SIG-M5 treated with dmso at 0.1 percent for 504 hours (cell line): ENCODE data around the gene PLPP2.

Experiments
- DNase-seq: peaks from one replicate; lab custom pipeline; 2025; ENCODE audit not compliant: unreplicated experiment; lab: John Stamatoyannopoulos, UW

PLPP2 gene

DNA sequence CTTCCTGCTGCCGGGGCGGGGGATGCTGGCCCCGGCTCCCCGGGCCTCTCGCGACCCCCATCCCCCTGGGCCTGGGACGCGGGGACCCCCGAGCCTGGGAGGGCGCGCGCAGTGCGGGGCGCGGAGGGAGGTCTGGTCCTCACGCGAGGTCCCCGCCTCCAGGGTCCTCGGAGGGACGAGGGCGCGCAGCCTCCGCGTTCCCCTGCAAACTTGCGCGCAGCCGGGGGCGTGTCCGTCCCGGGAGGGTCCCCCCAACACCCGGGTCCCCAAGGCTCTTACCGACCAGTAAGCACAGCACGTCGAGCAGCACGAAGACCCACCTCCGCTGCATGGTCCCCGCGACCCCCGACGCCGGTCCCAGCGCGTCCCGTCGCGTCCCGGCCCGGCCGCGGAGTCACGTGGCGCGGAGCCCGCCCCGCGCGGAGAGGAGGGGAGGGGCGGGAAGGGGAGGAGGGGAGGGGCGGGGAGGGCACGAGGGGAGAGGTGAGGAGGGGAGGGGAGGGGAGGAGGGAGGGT is at the start of gene PLPP2:
TSS of gene PLPP2 (minus strand) at position 398 of the 516 bp plus-strand sequence. CDS start at position 331, 67 bp downstream.
- no peak for DNase-seq

DNA sequence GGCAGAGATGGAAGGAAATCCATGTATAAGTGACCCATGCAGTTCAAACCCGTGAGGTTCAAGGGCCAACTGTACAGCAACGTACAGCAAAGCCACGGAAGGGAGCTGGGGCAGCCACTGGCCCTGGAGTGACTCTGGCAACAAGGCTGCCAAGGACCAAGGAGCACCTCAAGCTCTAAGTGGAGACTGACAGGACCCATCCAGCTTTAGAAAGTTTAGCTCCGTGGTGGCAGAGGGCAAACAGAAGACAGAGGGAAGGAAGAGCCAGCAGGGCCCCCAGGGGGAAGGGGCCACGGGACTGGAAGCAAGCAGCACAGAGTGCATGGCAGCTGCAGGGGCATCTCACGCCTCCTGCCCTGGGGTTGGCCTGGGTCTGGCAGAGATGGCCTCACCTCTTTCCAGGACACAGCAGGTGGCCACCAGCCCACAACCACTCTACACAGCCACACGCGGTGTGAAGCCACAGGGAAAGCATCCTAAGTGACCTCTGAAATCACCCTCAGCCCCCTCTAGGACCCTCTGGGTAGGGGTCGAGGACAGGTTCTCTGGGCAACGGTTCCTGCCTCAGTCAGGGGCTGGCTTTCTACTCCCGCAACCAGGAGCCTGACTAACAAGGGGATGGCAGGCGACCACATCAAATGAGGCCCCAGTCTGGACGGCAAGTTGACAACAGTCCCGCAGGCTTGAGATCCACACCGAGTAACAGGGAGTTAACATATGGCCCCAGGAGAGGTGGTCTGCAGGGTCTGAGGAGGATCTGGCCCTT is 49.6 kb upstream of the PLPP2 start:
- DNase-seq, result no peak

DNA sequence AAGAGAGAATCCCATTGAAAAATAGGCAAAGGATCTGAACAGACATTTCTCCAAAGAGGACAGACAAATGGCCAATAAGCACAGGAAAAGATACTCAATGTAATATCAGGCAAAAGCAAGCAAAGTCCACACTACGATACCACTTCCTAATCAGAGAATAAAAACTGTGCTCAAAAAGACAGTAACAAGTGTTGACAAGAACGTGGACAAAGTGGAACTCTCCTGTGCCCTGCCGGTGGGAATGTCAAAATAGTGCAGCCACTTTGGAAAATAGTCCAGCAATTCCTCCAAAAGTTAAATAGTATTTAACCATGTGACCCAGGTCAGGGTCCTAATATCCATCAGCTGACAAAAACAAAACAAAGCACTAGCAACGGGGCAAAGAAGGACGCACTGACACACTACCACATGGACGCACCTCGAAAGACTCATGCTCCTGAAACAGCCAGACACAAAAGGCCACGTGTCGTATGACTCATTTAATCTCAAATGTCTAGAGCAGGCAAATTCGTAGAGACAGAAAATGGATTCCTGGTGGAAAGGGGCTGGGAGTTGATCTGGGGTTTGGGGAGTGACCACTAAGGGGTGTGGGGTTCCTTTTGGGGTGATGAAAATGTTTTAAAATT is 48.2 kb upstream of the PLPP2 start:
- no peak for DNase-seq

DNA sequence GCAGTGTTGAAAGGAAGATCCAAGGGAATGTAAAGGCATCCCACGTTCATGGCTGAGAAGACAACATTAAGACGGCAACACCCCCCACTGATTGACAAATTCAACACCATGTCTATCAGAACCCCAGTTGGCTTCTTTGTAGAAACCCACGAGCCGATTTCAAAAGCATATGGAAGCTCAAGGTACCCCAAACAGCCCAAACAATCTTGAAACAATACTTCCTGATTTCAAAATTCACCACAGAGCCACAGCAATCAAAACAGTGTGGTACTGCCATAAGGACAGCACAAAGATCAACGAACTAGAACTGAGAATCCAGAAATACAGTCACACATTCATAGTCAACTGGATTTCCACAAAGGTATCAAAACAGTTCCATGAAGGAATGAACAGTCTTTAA is 47.2 kb upstream of the PLPP2 start:
- peak; percentile 60 for DNase-seq

DNA sequence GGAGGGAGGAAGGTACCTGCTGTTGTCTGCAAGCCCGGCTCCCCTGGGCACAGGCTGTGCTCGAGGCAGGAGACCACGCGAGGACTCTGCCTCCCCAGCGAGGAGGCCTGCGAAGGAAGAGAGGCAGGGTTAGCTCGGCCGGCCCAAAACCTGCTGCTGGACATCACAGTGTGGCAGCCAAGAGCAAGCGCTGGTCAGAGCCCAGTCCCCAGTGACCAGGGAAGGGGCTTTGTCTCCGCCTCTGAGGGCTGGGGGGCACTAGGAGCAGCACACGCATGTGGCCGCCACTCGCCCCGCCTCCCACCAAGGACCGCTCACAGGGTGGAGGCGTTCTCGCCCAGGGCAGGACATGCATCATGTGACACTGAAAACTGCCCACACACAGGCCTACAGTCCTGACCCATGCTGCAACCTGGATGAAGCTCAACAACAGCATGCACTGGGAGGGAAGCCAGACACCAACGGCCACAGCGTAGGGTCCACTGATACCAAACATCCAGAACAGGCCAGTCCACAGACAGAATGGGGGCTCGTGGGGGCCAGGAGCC is 44.9 kb upstream of the PLPP2 start:
- DNase-seq, result no peak

DNA sequence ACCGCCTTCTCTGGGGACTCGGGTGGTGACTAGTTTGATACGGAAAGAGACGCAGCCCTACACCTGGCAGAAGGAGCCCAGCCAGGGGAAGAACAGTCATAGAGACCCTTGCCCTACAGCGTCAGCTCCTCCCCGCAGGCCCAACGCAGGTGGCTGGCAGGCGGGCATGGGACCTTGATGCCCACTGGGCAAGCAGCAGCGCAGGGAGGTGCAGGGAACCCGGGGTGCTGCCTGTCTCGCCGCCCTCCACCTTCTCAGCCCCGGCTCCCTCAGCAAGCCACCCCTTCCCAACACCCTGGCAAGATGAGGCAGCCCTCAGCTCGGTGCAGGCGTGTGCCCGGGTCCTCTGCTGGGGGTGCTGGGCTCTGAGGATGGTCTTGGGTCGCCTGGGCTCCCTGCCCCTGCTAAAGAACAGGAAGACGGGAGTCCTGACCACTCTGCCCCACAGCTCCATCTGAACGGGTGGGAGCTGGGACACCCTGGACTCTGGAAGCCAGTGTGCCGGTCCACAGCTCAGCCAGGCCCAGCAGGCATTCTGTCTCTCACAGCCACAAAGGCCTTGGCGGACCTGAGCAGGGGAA is 44.4 kb upstream of the PLPP2 start:
- no peak for DNase-seq

DNA sequence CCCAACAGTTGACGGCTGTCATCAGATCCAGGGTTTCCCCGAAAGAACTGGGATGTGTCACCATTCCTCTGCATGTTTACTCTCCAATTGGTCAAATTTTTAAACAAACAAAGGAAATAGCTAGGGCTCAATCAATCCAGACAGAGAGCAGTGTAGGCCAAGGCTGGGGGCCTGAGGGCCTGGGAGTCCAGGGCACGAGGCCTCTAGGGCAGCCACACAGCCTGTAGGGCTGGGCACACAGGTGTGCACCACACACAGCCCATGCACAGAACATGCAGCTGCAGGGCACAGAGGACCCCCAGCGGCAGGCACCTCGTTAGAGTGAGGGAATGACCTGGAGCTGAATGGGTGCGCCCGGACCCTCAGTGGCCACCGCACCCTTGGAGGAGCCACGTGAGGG is 43.9 kb upstream of the PLPP2 start:
- no peak for DNase-seq

DNA sequence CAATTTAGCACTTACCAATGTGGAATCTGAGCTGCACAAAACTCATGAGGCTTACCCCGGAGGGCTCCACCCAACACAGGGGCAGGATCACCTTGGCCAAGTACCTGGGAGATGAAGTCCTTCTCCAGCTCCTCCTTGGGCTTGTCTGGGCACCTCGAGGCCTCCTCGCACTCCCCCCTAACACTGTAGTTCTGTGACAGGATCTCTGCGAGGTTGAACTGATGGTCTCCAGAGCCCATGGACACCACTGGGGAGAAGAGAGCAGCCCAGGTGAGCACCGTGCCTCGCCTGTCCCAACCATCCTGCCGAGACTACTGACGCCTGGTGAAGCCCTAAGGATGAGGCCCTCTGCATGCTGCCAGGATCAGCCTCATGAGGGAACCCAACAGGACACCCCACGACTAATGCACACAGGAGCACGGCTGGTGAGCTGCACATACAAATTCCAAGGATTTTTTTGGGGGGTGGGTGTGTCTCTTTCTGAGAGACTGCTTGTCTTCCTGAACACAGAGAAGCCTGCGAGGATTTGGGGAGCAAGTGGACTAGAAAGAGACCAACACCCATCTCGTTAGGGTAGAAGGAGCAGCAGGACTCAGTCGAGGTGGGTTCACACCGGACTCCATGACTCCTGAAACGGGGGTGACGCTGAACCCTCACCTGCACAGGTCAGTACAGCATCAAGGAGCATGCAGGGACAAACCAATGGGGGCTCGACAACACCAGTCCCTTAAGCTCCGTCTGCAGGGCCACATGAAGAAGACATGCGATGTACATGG is 43.3 kb upstream of the PLPP2 start:
- DNase-seq, result no peak

DNA sequence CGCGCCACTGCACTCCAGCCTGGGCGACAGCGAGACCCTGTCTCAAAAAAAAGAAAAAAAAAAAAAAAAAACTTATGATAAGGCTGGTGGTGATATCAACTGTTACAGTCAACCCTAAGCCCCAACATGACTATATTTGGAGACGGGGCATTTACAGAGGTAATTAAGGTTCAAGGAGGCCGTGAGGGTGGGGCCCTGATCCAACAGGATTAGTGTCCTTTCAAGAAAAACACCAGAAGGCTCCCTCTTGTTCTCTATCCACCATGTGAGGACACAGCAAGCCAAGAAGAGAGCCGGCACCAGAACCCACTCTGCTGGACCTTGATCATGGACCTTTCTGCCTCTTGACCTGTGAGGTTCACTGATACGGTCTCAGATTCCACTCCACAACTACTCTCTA is 39.3 kb upstream of the PLPP2 start:
- DNase-seq, result no peak

DNA sequence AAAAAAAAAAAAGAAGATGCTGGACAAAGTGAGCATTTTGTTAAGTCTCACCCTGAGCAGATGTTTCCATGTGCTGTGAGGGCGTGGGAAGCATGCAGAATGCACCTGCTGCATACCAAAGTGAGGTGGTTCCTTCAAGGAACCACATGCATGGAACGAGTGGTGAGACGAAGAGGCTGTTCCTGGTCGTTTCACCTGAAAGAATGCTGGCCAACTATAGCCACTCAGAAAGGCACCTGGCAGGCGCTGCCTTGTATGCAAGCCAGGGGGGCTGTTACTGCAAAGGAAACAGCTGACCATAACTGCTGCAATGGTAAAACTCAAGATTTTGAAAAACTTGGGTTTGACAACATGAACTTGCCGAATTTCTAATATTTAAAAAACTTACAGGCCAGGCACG is 38.7 kb upstream of the PLPP2 start:
- DNase-seq, result no peak

DNA sequence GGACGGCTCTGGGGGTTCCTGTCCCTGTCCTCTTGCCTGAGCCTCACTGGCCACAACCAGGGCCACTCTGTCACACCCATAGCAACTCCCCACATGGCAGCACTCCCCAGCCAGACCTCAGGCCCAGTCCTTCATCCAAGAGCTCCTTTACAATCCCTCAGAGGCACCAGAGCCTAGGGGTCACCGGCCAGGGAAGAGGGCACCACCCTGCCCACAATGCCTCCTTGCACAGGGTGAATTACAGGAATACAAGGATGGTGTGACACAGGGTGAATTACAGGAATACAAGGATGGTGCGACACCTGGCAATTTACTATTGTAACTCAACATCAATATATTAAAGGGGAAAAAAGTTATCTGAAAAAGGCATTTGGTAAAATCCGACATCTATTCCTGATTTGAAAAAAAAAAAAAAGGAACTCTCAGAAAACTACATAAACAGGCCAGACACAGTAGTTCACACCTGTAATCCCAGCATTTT is 36.9 kb upstream of the PLPP2 start:
- no peak for DNase-seq

DNA sequence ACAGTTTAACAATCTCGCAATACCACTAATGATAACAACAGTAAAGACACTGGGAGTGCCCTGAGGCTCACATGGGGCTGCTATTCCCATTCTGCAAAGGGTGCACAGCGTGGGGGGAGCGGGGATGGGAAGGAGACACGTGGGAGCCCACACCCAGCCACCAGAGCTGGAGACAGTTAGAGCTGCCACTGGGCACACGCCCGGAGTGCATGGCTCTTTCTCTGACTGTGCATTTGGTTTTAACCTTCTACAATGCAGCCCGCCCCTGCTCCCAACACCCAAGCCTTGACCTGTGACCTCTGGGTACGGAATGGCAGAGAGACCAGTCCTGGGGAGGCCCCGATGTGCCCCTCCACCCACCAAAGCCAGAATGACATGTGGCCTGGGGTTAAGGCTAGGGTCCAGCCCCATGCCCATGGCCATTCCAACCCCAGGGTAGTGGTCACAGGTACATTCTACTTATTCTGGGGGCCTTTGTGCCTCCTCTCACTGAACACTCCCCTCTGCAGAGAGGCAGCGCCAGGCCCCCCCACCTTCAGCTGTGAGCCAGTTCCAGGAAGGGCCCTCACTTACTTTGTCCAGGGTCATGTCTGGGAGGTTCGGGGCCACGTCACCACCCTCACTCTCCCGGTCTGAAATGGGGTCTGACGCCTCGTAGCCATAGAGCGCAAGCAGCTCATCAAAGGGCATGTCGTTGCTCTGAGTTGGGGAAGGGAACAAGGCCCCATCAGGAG is 36.3 kb upstream of the PLPP2 start:
- no peak for DNase-seq

DNA sequence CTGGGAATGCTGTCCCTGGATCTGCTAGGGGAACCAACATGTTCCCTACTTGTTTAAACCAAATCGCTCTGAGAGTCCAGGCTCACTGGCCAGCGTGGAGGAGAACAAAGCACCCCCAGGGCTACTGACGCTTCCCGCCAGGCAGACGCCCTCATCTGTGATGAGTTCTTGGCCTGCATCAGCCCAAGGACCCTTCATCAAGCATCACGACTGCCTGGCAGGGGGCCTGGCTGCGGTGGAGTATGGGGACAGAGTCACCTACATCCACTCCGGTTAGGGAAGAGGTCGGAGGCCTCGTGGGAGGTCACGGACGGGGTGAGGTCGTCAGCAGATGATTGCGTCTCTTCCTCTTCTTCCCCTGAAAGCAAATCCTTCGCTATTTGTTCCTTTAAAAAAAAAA is 35.7 kb upstream of the PLPP2 start:
- no peak for DNase-seq

DNA sequence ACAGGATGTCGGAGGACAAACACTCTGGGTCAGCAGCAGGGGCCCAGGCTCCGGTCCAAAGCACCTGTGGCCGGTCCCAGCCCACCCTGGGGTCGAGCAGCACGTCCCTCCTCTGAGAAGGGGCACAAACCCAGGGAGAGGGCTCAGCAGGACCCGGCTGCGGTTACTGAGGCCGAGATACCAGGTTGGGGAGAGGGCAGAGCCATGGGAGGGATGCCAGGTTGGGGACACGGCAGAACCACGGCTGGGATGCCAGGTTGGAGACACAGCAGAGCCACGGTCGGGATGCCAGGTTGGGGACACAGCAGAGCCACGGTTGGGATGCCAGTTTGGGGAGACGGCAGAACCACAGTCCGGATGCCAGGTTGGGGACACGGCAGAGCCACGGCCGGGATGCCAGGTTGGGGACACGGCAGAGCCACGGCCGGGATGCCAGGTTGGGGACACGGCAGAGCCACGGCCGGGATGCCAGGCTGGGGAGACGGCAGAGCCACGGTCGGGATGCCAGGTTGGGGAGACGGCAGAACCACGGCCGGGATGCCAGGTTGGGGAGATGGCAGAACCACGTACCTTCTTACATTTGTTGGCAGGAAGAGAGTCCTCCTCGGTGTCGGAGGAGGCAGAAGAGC is 34.8 kb upstream of the PLPP2 start:
- DNase-seq, result no peak

DNA sequence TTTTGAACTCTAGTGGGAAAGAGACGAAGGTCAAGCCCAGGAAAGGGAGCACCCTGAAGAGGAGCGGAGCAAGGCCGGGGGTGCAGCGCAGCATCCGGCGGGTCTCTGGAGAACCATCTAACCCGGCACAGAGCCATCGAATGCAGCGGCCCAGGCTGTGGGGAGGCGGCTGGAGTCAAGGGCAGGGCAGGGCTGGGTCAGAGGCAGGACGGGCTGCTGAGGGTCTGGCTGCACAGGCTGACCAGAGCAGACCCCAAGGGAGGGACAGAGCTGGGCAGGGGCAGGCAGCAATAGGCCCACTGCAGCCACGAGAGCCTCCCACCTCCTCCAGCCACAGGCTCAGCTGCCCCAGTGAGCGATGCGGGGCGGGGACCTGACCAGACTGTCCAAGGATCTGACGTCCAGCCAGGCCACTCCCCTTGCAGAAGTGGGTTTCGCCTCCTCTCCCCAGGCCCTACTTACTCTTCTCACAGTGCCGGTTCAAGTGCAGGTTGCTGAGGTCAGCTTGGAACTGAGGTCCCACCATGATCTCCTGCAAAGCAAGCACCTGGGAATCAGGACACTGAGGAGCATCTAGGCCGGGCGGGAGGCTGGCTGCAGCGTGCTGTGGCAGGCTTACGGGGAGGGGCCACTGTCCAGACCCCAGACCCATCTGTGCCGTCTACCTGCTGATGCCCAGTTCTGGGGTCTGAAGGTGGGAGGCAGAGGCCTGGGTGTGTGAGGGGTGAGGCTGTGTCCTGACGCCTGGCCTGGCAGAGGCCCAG is 34.2 kb upstream of the PLPP2 start:
- no peak for DNase-seq

DNA sequence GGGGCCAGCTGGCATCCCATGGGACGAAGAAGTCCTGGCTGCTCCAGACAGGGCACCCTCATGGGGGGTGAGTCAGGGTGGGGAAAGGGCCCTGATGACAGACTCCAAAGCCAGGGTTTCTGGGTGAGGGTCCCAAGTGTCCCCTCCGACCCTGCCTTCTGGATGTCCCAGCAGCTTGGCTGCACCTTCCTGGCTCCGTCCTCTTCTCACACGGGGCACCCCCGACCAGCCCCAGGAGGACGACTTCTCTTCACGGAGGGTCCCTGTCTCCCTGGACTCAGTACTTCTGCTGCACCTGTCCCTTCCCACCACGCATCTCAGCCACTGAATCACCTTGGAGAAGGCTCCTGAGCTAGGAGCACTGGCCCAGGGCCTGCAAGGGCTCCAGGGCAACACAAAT is 33.5 kb upstream of the PLPP2 start:
- no peak for DNase-seq

DNA sequence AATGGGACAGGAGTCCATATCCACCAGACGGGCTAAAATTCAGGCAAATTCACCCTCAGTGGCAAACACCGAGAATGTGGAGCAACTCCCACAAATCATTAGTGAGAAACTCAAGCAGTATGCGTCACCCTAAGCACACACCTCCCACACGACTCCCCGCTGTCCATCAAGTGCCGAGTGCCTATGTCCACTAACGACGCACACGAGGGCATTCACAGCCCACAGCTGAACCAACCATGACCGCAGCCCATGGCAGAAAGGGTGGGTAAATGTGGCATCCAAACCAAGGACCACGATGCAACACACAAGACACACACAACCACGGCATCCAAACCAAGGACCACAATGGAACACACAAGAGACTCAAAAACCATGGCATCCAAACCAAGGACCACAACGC is 31.4 kb upstream of the PLPP2 start:
- no peak for DNase-seq

DNA sequence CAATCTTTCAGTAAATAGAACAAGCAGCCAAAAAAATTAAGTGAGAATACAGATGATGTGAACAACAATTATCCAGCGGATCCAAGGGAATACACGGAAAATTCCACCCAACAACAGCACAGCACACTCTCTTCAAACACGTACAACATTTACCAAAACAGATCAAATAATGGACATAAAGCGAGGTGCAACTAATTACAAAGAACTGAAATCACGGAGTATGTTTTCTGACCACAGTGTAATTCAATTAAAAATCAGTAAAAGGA is 27.2 kb upstream of the PLPP2 start:
- DNase-seq, result no peak

DNA sequence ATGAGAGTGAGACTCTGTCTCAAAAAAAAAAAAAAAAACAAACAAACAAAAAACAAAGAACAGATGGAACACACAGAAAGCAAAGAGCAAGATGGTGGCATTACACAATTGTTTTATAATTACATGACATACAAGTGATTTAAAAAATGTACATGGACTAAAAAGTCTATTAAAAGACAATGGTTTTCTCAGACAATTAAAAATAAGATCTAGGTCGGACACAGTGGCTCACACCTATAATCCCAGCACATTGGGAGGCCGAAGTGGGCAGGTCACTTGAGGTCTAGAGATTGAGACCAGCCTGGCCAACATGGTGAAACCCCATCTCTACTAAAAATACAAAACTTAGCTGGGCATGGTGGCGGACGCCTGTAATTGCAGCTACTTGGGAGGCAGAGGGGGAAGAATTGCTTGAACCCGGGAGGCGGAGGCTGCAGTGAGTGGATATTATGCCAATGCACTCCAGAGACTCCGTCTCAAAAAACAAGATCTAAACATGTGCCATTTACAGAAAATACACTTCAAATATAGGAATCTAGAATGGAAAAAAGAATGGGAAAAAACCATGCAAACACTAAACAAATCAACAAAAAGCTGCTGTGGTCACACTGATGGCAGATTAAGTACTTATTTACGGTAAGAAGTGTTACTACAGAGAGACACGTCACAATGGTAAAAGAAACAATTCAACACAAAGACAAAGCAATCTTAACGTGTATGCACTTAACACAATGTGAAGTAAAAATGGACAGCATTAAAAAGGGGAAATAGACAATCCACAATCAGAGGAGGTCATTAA is 26.7 kb upstream of the PLPP2 start:
- no peak for DNase-seq
